Esophagus squamous epithelium (tissue), 4 donors: ENCODE data around the gene GLI2.

Source experiments
- POLR2A ChIP-seq, 4 donors: fragments of 450-650 bp; IDR thresholded peaks; one replicate each; pipeline ENCODE4 v1.6.1; 2017; ENCODE audit warnings: antibody characterized with exemption in 4 of 4, mild to moderate bottlenecking in 4 of 4, moderate library complexity in 3 of 4
- TF ChIP-seq, protein P1 (sequence below), 6 experiments: fragments of 450-650 bp in 4 of 6; fragments of 200-600 bp in 2 of 6; sonication (generic) in 2 of 6; IDR thresholded peaks; one replicate each; pipeline ENCODE4 v1.5.1; 2016 to 2019; ENCODE audit warnings: antibody characterized with exemption in 6 of 6, mild to moderate bottlenecking in 4 of 6, moderate library complexity in 4 of 6

DNA sequence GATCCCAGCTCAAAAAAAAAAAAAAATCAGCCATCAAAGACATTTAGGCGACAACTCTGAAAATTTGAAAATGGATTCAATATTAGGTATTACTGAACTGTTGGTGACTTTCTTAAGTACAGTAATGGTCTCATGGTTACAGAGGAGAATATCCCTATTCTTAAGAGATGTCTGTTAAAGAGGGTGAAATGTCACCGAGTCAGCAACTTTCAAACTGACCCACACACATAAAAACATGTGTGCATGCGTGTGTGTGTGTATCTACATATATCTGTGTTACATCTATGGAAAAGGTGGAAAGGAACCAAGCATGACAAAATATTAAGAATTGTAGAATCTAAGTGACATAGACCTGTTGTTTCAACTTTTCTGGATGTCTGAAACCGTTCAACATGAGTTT lies 41.6 kb upstream of the GLI2 start:
- TF ChIP-seq, protein P1, sequence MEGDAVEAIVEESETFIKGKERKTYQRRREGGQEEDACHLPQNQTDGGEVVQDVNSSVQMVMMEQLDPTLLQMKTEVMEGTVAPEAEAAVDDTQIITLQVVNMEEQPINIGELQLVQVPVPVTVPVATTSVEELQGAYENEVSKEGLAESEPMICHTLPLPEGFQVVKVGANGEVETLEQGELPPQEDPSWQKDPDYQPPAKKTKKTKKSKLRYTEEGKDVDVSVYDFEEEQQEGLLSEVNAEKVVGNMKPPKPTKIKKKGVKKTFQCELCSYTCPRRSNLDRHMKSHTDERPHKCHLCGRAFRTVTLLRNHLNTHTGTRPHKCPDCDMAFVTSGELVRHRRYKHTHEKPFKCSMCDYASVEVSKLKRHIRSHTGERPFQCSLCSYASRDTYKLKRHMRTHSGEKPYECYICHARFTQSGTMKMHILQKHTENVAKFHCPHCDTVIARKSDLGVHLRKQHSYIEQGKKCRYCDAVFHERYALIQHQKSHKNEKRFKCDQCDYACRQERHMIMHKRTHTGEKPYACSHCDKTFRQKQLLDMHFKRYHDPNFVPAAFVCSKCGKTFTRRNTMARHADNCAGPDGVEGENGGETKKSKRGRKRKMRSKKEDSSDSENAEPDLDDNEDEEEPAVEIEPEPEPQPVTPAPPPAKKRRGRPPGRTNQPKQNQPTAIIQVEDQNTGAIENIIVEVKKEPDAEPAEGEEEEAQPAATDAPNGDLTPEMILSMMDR (IDR thresholded peaks at IDR 0.05) = no peak
- no peak for TF ChIP-seq POLR2A (IDR thresholded peaks at IDR 0.05)
